ENCODE data around the gene NRCAM.

NRCAM gene

GRCh38 chr7:108335269-108335918 lies 120.8 kb downstream of the NRCAM start:
- DNase-seq, result peak; percentile 95

DNA sequence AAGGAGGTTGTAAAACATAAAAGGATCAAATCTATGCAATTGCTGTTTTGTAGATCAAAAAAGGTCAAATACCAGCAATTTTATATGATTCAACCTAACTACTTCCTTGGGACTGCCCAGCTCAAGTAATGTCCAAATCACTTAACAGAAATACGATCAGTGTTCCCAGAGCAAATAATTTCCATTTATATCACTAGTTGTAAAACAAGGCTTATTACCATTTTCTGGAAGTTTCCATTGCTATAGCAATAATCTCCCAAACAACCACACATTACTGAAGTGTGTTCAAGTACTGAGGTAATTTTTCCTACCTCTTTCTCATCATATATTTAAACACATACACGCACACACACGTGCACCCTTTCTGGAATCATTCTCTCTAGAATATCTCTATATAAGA lies 123.3 kb downstream of the NRCAM start:
- no peak for DNase-seq

DNA sequence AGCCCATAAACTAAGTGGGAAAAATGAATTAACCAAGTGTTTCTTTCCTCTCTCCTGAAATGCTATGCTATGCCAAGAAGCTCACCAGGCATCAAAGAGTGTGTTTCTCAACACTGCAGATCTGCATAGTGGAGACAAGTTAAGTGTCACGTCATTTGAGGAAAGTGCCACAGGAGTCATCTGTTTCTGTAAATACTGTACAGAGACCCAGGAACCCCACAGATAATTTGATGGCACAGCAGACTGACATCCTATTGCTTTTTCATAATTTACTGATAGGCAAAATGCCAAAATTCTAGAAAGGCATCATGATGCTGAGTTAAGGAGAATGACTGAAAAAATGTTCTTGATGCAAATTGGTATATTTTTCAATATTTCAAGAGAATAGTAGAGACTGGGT lies 124.3 kb downstream of the NRCAM start:
- DNase-seq, result peak; percentile 35

GRCh38 chr7:108330227-108330626 lies 126.0 kb downstream of the NRCAM start:
- no peak for DNase-seq

DNA sequence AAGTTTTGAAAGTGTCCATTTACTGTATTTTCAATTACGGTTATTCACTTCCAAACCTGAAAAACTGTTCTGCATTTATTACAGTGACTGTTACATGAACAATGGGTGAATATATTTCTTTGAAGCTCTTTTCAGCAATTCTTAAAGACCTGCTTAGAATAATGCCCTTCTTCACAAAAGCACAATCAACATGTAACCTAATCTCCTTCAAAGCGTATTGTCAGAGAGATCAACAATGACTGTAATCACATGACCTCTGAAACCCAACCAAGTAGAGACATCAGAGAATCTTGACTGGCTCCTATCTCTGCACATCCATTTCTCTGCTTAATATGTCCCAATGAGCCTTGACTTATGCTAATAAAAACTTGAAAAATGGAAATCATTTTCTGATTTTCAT lies 126.7 kb downstream of the NRCAM start:
- DNase-seq, result peak; percentile 55

DNA sequence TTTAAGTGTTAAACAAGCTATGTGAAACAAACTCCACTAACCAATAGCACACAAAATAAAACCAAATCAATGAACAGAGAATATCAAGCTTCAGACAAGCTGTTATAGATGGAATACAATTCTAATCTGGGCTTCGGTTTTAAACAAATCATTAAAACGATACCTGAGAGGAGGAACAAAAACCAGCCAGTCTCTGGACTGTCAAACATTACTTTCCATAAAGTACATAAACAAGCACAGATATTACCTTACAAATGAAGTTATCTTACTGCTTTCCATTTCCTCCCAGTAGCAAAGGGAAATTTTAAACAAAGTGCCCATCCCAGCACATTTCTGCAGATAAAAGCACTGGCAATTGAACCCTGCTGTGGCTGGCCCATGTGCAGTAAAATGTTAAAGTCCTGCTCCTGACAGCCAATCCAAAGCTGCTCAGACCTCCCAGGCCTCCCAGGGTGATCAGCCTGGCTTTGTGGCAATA lies 128.0 kb downstream of the NRCAM start:
- peak; percentile 66 for DNase-seq

GRCh38 chr7:108327353-108327752 lies 128.9 kb downstream of the NRCAM start:
- DNase-seq, result no peak

DNA sequence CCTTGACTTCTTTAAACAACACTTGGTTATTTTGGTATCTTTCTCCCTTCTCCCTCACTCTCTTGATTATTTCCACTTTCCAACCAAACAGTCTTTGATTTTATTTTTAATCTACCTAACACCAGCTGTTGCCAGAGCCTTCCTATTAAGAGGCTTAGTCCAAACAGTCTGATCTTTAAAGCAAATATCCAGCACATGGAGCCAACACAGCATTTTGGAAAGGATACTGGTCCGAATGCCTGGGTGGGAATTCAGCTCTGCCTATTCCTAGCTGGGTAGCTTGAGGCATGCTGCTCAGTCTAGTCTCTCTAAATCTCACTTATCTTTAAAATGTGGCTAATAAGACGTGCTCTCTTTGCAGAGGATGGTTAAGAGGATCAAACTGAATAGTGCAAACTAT lies 129.3 kb downstream of the NRCAM start:
- DNase-seq, result peak; percentile 39

- peak; percentile 66 for DNase-seq
Observed at GRCh38 chr7:108324053-108325038, 131.9 kb downstream of the NRCAM start.

DNA sequence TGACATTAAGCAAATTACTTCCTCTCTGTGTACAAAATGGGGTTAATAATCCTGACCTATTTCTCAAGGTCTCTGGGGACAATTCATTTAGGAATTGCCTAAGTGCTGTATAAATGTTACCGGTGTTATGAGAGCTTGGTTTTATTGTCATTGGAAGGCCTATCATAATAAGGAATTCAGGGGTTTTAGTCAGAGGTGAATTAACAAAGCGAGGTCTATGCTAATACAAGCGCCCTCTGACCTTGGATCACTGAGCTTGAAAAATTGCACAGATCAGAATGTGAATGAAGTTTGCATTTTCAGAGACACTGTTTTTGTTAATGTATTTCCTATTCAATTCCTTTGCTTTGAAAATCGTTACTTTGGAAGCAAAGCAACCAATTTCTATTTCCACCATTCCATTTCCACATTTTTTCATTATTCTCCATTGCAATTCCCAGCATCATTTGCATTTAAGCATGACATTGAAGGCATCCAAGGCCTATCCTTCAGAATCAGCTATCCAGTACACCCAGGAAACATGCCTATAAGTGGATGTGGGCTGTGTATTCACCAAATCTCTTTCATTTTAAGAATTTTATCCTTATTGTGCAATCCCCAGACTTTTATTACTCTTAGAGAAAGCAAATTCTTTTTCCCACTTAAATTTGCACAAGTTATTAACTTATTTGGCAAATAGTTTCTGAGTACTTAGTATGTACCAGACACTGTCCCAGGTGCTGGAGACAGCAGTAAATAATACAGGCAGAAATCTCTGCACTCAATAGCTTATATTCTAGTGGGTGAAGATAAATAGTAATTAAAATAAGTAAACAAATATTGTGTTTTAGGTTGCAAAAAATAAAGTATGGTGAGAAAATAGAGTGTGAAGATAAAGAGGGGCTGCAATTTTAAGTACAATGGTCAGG lies 133.1 kb downstream of the NRCAM start:
- peak; percentile 75 for DNase-seq

- DNase-seq, result no peak
Observed at GRCh38 chr7:108322046-108322445, 134.2 kb downstream of the NRCAM start.

GRCh38 chr7:108321359-108321758 lies 134.9 kb downstream of the NRCAM start:
- no peak for DNase-seq

- no peak for DNase-seq
Observed at GRCh38 chr7:108316708-108317107, 139.5 kb downstream of the NRCAM start.

DNA sequence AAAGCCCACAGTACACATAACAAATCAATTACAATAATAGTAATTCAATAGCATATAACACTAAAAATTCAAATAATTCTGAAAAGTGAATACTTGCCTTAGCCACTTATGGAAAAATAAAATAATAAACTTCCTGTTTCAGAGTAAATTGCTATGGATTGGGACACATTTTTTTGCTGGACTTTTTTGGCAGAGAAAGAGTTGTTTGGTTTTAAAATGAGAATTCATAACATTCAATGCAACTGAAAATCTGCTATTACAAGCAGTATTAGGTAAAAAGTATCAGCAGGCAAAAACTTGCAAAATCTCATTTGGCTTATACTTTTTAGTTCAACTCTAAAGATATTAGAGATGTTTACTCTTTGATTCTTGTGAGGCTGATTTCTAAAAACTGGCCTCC lies 141.7 kb downstream of the NRCAM start:
- no peak for DNase-seq

DNA sequence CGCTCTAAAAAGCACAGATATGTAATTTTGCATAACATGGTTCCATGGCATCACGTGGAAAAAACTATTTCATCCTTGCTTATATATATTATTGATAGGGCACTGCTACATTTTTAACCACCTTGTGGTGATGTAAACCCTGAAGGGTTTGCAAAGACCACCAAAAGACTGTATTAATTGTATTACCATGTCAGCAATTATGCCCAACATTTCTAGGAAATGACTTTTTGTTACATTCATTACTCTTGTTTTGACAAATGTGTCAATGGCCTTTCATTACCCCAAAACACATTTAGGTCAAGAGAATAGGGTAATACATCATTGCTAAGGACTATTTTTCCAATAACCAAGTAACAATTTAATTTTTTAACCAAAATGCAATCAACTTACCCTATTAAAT lies 142.2 kb downstream of the NRCAM start:
- no peak for DNase-seq

DNA sequence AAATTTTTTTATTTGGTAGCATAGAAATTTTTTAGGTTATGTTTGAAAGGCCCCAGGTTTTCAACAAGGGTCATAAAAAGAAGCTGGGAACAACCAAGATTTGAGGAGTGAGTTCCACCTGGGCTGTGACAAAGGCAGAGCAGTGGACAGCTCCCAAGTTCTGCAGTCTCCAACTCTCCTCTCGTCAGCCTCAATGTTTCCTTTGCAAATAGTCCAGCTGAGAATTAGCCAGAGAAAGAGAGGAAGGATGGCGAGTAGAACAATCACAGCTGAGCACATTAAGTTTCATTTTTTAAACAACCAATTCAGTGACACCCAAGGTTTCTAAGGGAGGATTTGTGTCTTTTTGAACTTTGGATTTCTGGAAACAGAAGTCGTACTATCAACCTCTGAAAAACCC lies 143.2 kb downstream of the NRCAM start:
- DNase-seq, result no peak

DNA sequence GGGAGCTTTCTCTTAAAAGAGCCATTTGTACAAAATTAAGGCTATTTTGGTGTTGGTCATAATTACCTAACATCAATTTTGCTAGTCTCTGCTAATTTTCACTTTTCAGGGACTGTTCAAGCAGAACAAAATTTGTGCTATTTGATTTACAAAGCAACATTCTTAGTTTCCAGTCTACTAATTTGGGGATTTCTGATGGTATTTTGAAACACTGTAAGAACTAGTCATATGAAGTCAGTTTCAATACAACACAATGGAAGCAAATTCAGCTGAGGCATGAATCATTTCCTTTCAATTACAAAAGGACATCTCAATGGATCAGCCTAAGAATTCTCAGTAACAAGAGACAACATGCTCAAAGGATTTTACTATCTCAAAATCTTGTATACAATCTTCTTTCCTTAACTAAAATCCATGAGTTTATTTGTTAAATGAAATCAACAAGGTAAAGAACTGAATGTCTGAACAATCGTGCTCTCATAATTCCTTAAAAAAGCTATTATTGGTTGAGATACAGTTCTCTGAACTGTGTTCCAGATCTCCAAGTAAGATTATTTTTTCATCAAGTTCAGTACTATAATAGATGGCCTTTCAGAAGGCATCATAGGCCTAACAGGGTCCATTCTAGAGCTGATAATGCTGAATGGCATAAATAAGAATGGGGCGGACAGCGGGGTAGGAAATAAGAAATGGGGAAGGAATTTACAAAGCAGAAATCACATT lies 144.6 kb downstream of the NRCAM start:
- no peak for DNase-seq

- no peak for DNase-seq
Observed at GRCh38 chr7:108310351-108310750, 145.9 kb downstream of the NRCAM start.

DNA sequence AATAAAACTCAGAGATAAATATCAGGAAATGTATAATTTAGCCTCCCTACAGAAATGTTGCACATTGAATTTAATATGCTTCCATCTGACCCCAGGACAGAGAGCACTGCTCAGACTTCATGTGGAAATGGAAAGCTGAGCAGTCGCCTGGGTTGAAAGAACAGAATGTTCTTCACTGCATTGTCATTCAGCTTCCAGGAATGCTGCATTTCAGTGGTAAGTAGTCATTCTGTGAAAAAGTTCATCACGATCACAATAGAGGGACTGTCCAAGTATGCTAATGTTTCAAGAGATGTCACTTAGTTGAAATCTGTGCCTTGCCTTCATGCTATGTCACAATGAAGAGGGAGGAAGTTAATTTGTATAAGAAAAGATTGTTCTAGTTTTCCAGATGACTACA lies 147.3 kb downstream of the NRCAM start:
- DNase-seq, result no peak

GRCh38 chr7:108308276-108308675 lies 148.0 kb downstream of the NRCAM start:
- DNase-seq, result no peak

DNA sequence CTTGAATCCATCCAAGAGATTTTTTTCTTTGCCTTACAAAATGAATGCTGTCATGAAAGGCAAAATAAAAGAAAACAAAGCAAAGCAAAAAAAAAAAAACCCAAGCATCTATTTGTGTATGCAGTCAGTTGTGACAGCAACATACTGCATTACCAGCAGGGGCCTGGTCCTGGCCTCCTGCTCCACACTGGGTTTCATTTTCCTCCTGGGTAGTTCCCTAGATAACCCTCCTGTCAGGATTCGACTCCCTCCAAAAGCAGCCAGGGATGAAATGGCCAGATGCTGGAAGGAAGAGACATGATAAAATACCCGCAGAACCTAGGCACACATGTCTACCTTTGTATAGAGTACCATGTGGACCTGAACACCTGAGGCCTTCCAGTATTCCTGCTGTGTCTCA lies 148.6 kb downstream of the NRCAM start:
- DNase-seq, result peak; percentile 83

- peak; percentile 82 for DNase-seq
Observed at GRCh38 chr7:108307194-108307593, 149.0 kb downstream of the NRCAM start.
